Renal cortex interstitium (tissue), 11 donors: ENCODE results near the gene JPT1. TPM values are rescaled to one million over a fixed set of nuclear protein-coding genes. Genes with fewer than 3 reads are reported as not detected.
A peak's percentile ranks its signal among the peaks of the same experiment; 100 is the strongest.
"Not testable (repeated sequence)": the region's sequence is repeated elsewhere in the genome, so short reads cannot be mapped to it uniquely, and the experiment has no call there.

Experiments
- DNase-seq, 11 donors: peaks; one replicate each; pipeline ENCODE4 v3.0.0-alpha.2; 2013; ENCODE audit warnings: low read depth in 9 of 11, low spot score in 4 of 11; ENCODE audit errors: extremely low read depth in 1 of 11
- polyA plus RNA-seq, 3 donors: library from polyadenylated mRNA; unstranded; fragments of 120-200 nt; gene quantifications; one replicate each; pipeline ENCODE4 v1.2.1, GENCODE V29; 2013; ENCODE audit not compliant: insufficient read length in 3 of 3

JPT1 gene
- polyA plus RNA-seq, 3 donors: 98.8 to 104 (median 104) TPM

- DNase-seq: not testable (repeated sequence)
These were observed 10.3 kb upstream of the JPT1 start for GRCh38 chr17:75164606-75165005.

DNA sequence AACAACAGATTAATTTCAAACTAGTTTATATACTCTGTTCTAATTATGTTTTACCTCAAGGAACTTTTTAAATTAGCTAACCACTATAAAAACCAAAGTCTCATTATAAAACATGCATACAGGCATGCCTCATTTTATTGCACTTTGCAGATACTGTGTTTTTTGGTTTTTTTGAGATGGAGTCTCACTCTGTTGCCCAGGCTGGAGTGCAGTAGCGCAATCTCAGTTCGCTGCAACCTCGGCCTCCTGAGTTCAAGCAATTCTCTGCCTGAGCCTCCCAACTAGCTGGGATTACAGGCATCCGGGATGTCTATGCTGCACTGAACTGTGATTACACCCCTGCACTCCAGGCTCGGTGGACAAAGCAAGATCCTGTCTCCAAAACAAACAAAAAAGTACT, 8.8 kb upstream of the JPT1 start:
- DNase-seq: no peak

GRCh38 chr17:75160211-75160610, 5.9 kb upstream of the JPT1 start:
- DNase-seq: no peak

GRCh38 chr17:75159196-75160031, 5.1 kb upstream of the JPT1 start:
- no peak for DNase-seq

GRCh38 chr17:75158480-75158879, 4.2 kb upstream of the JPT1 start:
- DNase-seq: not testable (repeated sequence)

DNA sequence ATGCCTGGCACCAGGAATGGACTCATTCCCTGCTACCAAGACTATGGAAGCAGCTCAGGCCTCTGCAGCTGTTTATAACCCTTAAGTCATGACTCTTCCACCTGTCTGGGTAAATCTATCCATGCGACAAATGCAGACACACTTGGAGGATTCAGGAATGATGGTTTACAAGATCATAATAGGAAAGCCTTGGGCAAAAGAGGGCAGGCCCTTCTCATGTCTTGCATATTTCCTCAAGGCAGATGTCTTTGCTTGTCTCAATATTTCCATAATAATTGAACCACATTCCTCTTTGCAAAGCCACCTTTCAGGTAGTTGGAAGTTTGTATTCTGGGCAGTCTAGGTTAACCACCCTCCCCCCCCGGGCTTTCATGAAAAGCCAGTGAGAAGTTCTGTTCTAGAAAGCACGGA, 884 bp upstream of the JPT1 start:
- DNase-seq: no peak

DNA sequence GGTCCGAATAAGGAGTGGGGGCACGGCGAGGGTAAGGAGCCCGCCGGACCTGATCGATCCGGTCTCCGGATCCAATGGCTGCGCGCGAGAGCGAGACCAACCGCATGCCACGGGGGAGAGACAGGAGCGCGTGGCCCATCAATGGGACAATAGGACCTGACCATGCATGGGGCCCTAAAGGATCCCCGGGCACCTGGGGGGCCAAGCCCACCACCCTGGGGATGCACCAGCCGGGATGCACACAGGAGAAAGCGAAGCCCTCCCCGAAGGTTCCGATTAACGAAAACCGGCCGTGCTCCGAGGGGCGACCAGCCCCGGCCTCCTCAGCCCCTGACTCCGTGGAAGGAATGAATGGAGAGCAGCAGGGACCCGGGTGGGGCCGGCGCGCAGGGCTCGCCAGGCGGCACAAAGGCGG, 525 bp downstream of the JPT1 start:
- peak in 2 of 11 donors; percentile 22 to 38 for DNase-seq

DNA sequence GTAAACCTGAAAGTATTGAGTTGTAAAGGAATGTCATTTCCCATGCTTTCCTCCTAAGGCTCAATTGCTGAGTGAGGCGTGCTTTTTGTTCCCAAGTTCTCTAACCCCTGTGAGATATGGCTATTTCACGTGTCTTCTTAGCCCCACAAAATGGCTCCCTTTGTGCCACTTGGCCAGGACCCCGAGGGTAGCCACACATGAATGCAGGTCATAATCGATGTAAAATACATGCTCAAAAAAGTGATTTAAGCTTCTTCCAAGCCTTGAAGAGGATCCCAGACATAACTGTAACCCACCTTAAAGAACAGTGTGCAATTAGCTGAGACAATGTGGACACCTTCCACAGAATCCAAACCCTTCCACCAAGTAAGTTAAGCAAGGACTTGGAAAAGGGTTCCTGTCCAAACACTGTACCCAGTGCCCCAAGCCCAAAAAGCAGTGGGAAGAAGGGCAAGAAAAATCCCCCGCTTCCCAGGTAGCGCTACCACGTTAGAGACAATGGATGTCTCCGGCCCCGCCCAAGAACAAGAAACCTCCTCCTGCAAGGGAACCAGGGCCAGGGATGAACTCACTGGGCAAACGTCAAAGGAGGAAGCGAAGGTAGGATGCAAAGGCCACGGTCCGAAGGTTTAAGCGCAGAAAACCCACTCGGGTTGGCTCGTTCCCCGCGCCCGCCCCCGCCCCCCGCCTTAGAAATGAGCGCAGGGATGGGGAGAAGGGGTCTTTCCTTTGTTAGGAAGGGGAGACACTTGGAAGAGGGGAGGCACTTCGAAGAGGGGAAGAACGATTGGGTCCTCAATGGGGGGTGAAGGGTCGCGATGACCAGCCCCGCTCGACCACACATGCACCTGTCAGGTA, 1.2 kb downstream of the JPT1 start:
- peak in 4 of 11 donors; percentile 17 to 44 (median 38) for DNase-seq

- DNase-seq: no peak
These were observed 1.8 kb downstream of the JPT1 start for GRCh38 chr17:75152523-75152921.

GRCh38 chr17:75151930-75152329, 2.4 kb downstream of the JPT1 start:
- no peak for DNase-seq

DNA sequence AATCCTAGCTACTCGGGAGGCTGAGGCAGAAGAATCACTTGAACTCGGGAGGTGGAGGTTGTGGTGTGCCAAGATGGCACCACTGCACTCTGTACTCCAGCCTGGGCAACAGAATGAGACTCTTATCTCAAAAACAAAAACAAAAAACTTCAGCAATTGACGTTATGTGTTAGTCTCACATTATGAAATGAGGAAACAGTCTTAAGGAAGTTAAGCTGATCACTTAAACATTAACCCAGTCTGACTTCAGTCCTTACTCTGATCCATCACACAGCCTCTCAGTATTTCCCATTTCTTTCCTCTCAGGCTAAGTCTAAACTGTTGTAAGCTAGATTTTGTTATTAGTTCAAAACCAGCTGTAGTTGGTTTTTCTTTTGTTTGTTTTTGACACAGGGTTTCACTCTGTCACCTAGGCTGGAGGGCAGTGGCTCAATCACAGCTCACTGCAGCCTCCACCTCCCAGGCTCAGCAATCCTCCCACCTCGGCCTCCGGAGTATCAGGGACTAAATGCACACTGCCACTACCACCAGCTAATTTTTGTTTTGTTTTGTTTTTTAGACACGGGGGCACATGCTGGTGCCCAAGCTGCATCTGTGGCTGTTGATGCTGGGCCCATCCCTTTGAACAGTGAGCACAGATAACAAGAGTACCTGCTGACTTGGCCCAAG, 6.3 kb downstream of the JPT1 start:
- DNase-seq: no peak

- no peak for DNase-seq
These were observed 7.7 kb downstream of the JPT1 start for GRCh38 chr17:75146592-75146991.

DNA sequence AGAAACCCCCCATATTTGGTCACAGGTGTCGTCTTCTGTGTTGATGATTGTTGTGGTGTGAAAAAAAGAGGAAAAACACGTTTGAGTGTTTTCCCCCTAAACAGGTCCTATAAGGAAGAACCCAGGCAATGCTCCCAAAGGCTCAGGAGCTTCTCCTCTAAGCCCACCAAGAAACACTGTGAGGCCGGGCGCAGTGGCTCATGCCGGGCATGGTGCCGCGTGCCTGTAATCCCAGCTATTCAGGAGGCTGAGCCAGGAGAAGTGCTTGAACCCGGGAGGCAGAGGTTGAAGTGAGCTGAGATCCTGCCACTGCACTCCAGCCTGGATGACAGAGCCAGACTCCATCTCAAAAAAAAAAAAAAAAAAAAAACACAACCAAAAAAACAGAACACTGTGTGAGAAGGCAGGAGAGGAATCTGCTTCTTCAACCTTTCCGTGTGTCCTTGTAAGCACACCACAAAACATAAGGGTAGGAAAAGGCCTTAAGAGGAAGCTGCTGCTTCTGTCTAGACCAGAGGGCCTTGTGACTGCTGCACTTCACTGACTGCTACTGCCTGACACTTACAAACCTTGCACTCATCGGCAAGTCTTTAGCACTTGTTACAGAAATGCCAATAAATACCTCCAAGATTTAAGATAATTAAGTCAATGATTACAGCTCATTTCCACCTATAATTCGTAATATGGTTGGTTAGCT, 9.3 kb downstream of the JPT1 start:
- no peak for DNase-seq

DNA sequence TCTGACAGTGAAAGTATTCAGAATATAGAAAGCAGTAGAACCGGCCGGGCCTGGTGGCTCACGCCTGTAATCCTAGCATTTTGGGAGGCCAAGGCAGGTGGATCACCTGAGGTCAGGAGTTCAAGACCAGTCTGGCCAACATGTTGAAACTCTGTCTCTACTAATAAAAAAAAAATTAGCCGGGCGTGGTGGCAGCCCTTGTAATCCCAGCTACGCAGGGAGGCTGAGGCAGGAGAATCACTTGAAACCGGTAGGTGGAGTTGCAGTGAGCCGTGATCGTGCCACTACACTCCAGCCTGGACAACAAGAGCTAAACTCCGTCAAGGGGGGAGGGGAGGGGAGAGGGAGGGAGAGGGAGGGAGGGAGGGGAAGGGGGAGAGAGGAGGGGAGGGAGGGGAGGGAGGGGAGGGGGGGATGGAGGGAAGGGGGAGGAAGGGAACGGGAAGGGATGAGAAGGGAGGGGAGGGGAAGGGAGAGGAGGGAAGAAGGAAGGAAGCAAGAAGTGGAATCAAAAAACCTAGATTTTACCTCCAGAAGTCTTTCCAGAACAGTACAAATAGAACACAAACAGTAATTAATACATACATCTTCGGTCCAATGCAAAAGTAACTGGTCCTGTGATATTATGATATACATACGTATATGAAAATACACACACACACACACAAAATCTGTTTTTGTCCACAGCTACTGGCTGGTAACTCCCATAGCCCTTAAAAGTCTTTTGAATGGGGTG, 11.9 kb downstream of the JPT1 start:
- no peak for DNase-seq

- no peak for DNase-seq
These were observed 15.8 kb downstream of the JPT1 start for GRCh38 chr17:75138519-75138918.

- not testable (repeated sequence) for DNase-seq
These were observed 16.6 kb downstream of the JPT1 start for GRCh38 chr17:75137762-75138161.

DNA sequence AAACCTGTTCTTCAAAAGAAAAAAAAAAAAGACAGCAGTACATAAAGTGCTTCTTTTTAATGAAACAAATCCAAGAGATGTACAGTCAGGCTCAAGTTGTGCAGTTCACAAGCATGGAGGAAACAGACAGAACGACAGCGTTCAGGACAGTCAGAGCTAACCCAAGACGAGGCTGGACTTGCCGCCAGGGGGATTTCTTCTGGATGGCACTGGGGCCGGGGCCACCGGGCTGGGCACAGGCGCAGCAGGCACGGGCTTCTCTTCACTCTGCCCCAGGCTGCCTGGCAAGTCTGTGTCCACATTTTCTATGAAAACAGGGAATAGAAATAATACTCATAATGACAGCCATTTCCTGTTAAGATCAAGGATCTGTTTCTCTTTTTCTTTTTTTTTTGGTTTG, 18.4 kb downstream of the JPT1 start:
- no peak for DNase-seq

GRCh38 chr17:75135452-75135851, 18.9 kb downstream of the JPT1 start:
- no peak for DNase-seq
